ENCODE results near the gene CYB5R2. TPM values are rescaled to one million over a fixed set of nuclear protein-coding genes. Genes with fewer than 3 reads are reported as not detected.
A peak's percentile ranks its signal among the peaks of the same experiment; 100 is the strongest.

The CYB5R2 gene
- total RNA-seq, 6 experiments from 2014 or later: 11.7 to 15.0 (median 12.4) TPM

DNA sequence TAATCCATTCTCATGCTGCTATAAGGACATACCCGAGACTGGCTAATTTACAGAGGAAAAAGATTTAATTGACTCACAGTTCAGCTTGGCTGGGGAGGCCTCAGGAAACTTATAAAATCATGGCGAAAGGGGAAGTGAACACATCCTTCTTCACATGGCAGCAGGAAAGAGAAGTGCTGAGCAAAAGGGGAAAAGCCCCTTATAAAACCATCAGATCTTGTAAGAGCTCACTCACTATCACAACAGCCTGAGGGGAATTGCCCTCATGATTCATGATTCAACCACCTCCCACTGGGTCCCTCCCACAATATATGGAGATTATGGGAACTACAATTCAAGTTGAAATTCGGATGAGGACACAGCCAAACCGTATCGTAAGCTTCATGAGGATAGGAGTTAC is 3.8 kb upstream of the CYB5R2 start:
- Mint-ChIP-seq H3K4me1 (ENCODE audit: low read depth) (peaks cover 51% of the 10 kb centered on the region), H3K27me3 (ENCODE audit: insufficient read depth) (peaks cover 8% of the 10 kb centered on the region), H3K36me3 (ENCODE audit: low read depth) (no peaks in the 10 kb centered on the region), H3K27ac (peak overlapping the region; percentile 82), H3K9me3 (no peaks in the 10 kb centered on the region; the same call in 1 of the 2 replicates), H3K4me3 (peak overlapping the region; percentile 72)
- TF ChIP-seq, protein P1, sequence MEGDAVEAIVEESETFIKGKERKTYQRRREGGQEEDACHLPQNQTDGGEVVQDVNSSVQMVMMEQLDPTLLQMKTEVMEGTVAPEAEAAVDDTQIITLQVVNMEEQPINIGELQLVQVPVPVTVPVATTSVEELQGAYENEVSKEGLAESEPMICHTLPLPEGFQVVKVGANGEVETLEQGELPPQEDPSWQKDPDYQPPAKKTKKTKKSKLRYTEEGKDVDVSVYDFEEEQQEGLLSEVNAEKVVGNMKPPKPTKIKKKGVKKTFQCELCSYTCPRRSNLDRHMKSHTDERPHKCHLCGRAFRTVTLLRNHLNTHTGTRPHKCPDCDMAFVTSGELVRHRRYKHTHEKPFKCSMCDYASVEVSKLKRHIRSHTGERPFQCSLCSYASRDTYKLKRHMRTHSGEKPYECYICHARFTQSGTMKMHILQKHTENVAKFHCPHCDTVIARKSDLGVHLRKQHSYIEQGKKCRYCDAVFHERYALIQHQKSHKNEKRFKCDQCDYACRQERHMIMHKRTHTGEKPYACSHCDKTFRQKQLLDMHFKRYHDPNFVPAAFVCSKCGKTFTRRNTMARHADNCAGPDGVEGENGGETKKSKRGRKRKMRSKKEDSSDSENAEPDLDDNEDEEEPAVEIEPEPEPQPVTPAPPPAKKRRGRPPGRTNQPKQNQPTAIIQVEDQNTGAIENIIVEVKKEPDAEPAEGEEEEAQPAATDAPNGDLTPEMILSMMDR (IDR thresholded peaks at IDR 0.05): no peak
- DNase-seq: peak; percentile 93

DNA sequence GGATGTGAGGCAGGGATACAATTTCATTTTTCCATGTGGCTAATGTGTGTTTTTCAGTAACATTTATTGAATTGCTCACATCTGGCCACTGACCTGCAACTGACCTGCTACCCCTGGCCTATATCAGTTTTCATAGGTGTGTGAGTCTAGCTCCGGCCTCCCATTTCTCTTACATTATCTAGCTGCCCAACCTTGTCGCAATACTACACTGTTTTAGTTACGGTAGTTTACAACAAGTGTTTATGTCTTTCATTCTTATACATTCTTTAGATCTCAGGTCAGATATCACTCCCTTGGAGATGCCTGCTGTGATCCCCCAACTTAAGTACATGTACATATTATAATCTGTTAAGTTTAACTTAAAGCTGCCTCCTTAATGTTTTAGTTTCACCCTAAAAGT is 2.3 kb upstream of the CYB5R2 start:
- H3K4me3 Mint-ChIP-seq: no peak overlapping the region
- no peak for DNase-seq
- H3K27ac Mint-ChIP-seq: no peak overlapping the region
- H3K9me3 Mint-ChIP-seq: no peaks in the 10 kb centered on the region; the same call in 1 of the 2 replicates
- no peaks in the 10 kb centered on the region for H3K36me3 Mint-ChIP-seq (ENCODE audit: low read depth)
- TF ChIP-seq, protein P1 (IDR thresholded peaks at IDR 0.05): no peak
- peaks cover 2% of the 10 kb centered on the region for H3K27me3 Mint-ChIP-seq (ENCODE audit: insufficient read depth)
- H3K4me1 Mint-ChIP-seq (ENCODE audit: low read depth): peaks cover 51% of the 10 kb centered on the region

DNA sequence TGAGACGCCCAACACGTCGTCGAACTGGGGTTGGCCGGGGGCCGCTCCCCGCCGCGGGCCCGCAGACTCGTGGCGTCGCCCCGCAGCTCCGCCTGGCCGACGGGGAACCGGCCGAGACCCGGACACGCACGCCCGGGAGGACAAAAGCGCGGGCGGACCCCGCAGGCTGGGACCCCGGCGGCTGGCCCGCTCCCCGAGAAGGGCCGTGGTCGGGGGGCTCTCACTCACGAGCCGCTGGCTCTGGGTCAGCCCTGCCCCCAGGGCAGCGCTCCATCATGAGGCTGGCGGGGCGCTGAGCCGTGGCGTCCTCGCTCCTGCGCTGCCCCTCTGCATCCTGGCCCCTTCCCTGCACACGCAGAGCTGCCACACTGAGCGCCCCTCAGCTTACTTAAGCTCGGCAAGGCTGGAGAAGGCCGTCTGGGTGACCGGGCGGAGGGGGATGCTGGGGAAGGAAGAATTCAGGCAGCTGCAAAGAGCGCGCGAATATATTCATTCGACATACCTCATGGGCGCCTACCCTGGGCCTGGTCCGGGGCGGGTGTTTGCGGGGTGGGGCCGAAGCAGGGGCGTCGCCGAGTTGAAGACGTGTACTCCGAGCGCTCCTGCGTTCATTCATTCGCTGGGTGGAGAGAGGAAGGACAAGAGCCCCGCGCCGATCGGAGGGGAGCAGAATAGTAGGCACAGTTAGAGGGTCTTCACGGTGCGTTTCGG is 579 bp upstream of the CYB5R2 start:
- Mint-ChIP-seq H3K9me3 (no peaks in the 10 kb centered on the region; the same call in 1 of the 2 replicates), H3K4me1 (ENCODE audit: low read depth) (peaks cover 51% of the 10 kb centered on the region), H3K27ac (peak overlapping the region; percentile 73), H3K27me3 (ENCODE audit: insufficient read depth) (no peaks in the 10 kb centered on the region; the same call in 1 of the 2 replicates), H3K4me3 (peak overlapping the region; percentile 84), H3K36me3 (ENCODE audit: low read depth) (no peaks in the 10 kb centered on the region)
- no peak for DNase-seq
- TF ChIP-seq, protein P1 (IDR thresholded peaks at IDR 0.05): no peak

DNA sequence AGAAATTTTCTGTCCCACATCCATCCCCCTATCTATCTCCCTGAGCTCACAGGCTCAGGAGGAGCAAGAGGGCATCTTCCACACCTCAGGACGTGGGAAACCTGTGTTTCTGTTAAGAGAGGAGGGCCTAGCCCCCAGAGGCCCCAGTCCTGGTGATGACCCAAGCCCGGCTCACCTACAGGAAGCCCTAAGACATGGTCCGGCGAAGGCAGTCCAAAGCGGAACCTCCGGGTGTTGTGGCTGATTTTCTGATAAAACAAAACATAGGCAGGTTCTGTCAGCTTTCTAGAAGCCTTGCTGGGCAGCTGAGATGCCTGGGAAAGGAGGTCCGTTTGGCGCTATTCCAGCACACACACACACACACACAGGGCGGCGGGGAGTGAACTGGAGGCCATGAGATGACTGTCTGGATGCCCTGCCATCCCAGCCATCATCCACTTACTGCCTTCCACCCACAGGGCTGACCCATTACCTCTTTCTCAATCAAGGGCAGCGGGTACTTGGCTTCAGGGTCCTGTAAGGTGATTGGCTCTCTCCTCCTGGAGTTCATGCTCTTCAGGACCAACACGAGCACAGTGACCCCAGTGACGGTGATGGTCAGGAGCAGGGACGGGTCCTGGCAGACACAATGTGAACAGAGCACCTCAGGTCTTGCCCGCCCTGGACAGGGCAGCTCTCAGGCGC is 882 bp downstream of the CYB5R2 start:
- Mint-ChIP-seq H3K9me3 (no peaks in the 10 kb centered on the region; the same call in 1 of the 2 replicates), H3K4me3 (peak overlapping the region; percentile 80), H3K27me3 (ENCODE audit: insufficient read depth) (no peaks in the 10 kb centered on the region; the same call in 1 of the 2 replicates), H3K27ac (no peak overlapping the region), H3K36me3 (ENCODE audit: low read depth) (no peaks in the 10 kb centered on the region), H3K4me1 (ENCODE audit: low read depth) (peaks cover 40% of the 10 kb centered on the region)
- TF ChIP-seq, protein P1 (IDR thresholded peaks at IDR 0.05): no peak
- no peak for DNase-seq

DNA sequence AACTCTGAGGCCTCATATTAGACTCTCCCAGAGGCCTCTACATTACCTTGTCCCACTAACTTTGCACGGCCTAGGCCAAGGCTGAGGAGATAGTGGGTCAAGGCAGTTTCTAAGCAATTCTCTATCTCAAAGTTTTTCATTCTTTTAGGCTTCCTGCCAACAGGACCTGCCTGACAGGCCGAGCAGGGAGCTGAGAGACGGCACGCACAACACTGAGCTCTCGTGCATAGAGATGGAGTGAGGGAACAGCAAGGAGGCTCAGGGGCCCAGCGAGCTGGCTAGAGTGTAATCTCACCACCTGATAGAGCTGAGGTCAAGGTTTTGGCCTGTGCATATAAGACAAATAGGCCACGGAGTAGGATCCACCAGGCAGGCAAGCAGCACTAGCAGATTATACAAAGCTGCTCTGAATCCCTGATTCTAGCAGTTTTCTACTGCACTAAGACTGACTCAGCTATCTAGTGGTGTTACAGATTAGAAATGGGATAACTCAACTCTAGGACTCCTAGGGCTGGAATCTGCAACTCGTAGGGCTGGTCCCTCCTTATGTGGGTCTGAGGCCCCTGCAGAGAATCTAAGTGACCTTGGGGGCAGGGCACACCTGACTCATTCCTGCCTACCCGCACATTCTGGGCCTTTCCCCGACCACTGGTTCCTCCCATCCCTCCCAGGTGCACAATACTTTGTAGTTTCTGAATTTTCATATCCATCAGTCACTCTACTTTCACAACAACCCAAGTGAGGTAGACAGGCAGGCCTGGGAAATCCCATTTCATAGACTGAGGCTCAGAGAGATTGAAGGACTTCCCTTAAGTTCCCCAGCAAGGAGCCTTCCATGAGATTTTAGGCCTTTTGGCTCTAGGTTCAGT is 1.7 kb downstream of the CYB5R2 start:
- TF ChIP-seq, protein P1 (IDR thresholded peaks at IDR 0.05): no peak
- no peak overlapping the region for H3K4me3 Mint-ChIP-seq

More for the DNA sequence above, 1.7 kb downstream of the CYB5R2 start:
- Mint-ChIP-seq H3K27ac (no peak overlapping the region), H3K36me3 (ENCODE audit: low read depth) (no peaks in the 10 kb centered on the region), H3K27me3 (ENCODE audit: insufficient read depth) (no peaks in the 10 kb centered on the region; the same call in 1 of the 2 replicates), H3K9me3 (no peaks in the 10 kb centered on the region), H3K4me1 (ENCODE audit: low read depth) (peaks cover 32% of the 10 kb centered on the region)
- no peak for DNase-seq
